Endothelial cell of hepatic sinusoid (primary cell): Measurements from ENCODE around the gene SLC38A3.

Source experiments
- in situ Hi-C: cut with HindIII; loops from 2 replicates; pipeline ENCODE4 v1.10.0; 2017; ENCODE audit warnings: low sequenced_read_pairs

SLC38A3 gene

DNA sequence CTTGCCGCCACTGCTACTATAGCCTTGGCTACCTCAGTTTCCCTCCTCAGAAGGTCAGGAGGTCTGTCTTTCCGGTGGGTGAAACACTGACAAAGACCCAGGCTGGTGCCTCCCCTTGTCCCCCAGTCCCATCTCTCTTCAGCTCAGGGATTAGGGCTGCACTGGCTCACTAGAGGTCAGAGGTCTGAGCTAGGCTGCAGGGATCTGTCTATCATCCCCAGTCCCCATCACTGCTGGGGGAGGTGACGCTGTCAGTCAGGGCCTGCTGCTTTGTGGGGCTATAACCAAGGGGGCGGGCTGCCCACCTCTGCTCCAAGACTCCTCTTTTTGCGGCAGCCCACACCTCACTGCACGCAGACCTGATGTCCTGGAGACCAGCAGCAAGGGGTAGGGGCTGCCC is 36.3 kb upstream of the SLC38A3 start:
- in situ Hi-C loops, result no loop called here

DNA sequence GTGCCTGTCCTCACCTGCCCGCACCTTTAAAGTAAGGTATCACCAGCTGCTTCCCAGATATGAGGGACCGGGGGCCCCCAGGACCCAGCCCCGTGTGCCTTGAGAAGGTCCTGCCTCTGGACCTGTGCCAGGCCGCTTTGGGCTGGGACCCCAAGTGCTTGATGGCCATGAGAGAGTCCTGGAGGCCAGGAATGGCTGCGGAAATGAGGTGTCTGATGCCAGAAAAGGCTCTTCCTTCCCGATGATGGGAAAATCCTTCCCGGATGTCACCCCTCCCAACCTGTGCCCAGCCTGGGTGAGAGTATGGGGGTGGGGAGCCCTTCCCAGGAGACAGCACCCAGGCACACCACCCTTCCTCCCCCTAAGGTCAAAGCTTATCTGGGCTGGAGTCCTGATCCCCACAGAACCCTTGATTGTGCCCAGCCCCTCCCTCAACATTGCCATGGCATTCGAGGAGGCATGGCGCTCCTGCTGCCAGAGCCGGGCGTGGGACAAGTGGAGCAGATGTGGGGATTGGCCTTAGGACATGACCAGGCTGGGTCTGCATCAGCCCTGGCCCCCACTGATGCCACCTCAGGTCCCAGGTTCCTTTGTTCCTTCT is 35.7 kb upstream of the SLC38A3 start:
- in situ Hi-C loops, result no loop called here

DNA sequence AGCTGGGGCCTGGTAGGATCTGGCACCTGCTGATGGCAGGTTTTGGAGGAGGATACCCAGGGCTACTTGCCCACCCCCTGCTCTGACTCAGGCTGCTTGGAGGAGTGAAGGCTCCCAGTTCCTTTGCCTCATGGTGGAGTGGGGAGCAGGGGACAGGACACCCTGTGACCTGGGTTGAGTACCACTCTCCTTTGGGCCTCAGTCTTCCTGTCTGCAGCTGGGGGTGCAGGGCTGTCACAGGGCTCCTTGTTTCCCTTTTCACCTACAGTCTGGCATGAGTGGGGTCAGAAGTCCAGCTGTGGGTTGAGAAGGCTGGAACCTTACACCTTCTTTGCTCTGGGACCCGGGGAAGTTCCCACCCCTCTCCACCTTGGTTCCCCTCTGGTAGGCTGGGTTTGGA is 35.2 kb upstream of the SLC38A3 start:
- in situ Hi-C loops, result loop anchor here (5.0 kb wide), 1 partner anchor 73 kb away; no protein-coding TSS in a partner anchor

DNA sequence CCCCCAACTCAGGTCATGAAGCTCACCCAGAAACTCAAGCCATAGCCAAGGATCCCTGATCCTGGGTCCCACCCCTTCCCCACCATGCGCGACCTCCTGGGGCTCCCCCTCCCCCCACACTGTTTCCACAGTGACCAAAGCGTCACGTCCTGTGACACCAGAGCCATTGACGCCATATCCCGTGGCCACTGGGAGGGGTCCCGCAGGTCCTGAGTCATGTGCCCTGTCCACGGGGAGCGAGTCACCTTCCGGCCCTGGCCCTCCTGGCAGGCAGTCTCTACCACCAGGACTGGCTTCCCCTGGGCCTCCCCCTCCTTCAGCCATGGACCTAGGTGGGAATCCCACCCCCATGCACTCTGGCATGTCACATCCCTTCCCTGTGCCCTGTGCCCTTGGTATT is 34.4 kb upstream of the SLC38A3 start:
- in situ Hi-C loops, result loop anchor here (5.0 kb wide), 1 partner anchor 73 kb away; no protein-coding TSS in a partner anchor

DNA sequence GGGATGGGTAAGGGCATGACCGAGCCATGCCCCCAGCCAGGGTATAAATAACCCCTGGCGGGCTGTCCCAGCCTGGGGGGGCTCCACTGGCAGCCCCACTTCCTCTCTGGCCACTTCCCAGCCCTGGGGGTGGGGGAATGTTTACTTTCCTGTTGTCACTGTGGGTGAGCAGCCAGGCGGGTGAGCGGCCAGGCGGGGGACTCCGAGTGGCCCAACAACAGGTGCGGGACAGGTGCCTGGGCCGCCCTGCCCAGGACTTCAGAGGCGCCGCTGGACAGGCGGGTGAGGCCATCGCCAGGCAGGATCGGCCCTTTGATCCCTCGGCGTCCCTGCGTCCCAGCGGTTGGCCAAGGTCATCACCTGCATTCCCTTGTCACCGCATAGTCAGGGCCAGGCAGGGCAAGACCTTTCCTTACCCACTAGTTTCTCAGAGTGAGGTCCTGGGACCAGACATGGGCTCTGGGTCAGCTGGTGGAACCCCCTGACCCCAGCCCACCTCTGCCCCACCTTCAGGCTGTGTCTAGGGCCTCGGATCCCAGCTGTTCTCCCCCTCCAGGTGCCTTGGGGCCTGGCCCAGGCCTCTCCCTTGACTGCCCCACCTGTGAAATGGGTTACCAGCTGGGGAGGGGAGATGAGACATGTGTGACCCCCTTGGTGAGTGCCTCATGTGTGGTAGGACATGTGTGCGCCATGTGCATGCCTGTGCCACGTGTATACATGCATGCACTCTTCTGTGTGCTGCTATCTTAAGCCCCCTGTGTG is 33.4 kb upstream of the SLC38A3 start:
- in situ Hi-C loops, result loop anchor here (5.0 kb wide), 1 partner anchor 74 kb away; no protein-coding TSS in a partner anchor

DNA sequence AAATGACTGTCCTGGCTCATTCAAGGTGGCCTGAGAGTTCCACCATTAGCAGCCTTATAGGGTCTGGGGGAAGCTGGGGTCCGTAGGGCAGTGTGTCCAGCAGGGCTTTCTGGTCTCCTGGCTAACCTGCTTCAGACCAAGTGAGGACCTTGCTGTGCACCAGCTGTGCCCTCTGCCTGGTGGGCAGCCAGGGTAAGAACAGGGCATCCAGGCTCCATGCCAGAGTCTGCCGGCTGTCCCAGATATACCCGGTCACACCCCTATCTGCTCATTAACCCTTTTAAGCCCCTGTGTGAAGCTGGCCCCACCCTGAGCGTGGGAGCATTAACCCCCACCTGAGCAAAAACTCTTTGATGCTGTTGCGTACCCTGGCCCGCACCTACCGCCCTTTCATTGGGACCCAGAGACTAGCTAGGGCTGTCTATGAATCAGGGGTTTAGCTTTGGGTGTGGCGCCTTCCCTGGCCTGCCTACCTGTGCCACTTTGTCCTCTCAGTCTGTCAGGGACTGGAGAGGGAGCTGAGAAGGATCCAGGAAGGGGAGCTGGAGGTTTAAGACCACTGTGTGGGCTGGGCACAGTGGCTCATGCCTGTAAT is 32.3 kb upstream of the SLC38A3 start:
- in situ Hi-C loops, result loop anchor here (5.0 kb wide), 1 partner anchor 75 kb away; no protein-coding TSS in a partner anchor

DNA sequence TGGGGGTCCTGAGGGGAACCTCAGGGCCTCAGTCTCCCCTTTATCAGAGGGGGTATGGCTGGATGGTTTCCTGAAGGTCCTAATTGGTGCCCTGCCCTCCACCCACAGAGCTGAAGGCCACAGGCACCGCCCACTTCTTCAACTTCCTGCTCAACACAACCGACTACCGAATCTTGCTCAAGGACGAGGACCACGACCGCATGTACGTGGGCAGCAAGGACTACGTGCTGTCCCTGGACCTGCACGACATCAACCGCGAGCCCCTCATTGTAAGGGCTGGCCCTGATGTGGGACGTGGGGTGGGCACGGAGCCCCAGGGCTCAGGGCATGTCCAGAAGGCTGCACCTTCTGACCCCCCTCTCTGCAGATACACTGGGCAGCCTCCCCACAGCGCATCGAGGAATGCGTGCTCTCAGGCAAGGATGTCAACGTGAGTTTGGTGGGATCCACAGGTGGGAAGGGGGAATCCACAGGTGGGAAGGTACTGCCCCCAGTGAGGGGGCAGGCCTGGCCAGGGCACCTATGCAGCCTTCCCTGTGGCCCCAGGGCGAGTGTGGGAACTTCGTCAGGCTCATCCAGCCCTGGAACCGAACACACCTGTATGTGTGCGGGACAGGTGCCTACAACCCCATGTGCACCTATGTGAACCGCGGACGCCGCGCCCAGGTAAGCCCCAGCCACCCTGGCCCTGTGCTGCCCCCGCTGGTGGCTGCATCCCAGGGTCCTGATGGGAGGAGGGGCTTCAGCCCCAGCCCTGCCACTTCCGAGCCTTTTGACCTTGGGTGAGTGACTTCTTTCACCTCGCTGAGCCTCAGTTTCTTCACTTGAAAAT is 31.2 kb upstream of the SLC38A3 start:
- in situ Hi-C loops, result loop anchor here (5.0 kb wide), 1 partner anchor 77 kb away; no protein-coding TSS in a partner anchor

DNA sequence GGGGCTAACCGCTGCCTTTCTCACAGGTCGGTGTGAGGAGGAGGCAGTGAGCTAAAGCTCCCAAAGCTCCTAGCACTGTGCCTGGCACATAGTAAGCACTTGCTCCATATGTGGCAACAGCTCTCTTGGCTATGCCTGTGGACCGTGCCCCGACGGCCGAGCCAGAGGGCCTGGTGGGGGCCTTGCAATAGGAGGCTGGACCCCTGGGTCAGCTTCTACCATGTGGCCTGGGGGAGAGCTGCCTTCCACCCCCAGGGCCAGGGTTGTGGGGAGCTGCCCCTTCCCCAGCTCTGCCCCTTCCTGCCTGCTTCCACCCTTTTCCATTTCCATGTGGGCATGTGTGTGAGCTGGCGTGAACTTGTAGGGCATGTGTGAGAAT is 30.6 kb upstream of the SLC38A3 start:
- in situ Hi-C loops, result loop anchor here (5.0 kb wide), 1 partner anchor 77 kb away; no protein-coding TSS in a partner anchor

DNA sequence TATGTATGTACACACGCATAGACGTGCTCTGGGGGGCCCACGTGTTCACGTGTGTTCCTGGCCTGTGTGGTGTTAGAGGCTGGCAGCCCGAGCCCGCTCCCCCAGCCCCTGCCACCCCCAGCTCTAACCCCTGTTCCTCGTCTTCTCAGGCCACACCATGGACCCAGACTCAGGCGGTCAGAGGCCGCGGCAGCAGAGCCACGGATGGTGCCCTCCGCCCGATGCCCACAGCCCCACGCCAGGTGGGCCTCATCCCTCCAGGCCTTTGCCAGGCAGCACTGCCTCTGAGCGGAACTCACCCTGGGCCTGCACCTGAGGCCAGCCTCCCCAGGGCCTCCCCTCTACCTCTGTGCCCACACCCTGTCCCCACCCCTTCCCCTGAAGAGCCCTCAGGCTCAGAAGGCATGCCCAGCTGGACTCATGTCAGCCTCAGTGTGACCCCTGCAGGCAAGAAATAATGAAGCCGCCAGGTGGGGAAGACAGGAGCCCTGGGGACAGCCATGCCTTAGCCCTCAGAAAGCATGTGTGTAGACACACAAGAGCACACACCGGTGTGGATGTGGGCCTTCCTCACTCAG is 30.0 kb upstream of the SLC38A3 start:
- in situ Hi-C loops, result loop anchor here (5.0 kb wide), 1 partner anchor 78 kb away; no protein-coding TSS in a partner anchor

DNA sequence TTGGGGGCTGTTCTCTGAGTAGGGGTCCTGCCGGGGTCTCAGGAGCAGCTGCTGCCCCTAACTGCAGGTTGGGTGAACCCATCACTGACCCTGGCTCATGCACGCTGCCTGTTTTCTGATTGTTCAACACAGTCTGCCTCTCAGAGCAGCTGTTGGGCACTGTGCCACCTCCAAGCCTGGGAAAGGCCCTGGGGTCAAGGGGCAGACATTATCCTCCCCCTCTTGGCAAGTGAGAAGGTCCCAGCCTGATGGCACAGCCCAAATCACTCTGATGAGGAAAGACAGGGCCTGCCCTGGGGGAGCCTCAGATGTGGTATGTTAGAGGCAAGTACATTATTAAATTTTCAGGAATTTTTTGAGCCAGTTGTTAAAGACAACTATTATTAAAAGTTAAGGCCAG is 27.7 kb upstream of the SLC38A3 start:
- in situ Hi-C loops, result no loop called here

DNA sequence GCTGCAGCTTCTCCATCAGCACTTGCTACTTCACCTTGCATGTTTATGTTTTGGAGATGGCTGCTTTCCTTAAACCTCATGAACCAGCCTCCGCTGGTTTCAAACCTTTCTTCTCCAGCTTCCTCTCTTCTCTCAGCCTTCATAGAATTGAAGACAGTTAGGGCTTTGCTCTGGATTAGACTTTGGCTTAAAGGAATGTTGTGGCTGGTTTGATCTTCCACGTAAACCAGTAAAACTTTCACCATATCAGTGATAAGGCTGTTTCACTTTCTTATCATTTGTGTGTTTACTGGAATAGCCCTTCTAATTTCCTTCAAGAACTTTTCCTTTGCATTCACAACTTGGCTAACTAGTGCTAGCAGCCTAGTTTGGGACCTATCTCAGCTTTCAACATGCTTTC is 25.4 kb upstream of the SLC38A3 start:
- in situ Hi-C loops, result loop anchor here (5.0 to 10.0 kb wide), 4 partner anchors 47 to 315 kb away; partner anchors contain the start of genes CAMKV and LSMEM2

DNA sequence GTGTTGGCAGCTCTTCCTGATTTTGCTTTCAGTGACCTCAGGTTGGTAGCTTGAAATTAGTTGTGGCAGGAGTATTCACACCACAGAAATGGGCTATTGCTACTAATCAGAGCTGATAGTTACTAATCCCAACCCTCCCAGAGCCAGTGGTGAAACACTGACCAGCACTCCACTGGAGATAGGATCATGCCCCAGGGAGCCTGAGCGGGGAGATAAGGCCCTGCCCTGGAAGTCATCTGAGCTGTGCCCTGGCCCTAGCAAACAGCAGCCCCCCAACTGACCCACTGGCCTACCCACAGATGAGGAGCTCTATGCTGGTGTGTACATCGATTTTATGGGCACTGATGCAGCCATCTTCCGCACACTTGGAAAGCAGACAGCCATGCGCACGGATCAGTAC is 23.1 kb upstream of the SLC38A3 start:
- in situ Hi-C loops, result loop anchor here (5.0 to 10.0 kb wide), 4 partner anchors 50 to 317 kb away; partner anchors contain the start of genes CAMKV and LSMEM2

DNA sequence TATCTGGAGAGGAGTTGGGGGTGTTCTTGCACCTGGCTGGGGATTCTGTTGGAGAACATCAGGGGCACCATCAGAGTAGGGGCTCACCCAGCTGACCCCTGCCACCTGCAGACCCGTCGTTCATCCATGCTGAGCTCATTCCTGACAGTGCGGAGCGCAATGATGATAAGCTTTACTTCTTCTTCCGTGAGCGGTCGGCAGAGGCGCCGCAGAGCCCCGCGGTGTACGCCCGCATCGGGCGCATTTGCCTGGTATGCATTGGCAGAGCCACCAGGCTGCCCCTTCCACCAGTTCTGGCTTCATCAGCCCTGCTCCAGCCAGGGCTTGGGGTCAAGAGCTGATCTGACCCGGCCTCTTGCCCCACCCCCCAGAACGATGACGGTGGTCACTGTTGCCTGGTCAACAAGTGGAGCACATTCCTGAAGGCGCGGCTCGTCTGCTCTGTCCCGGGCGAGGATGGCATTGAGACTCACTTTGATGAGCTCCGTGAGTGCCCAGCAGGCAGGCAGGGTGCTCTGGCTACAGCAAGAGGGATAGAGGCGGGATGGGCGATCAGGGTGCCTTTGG is 22.5 kb upstream of the SLC38A3 start:
- in situ Hi-C loops, result loop anchor here (5.0 to 10.0 kb wide), 4 partner anchors 50 to 318 kb away; partner anchors contain the start of genes CAMKV and LSMEM2

DNA sequence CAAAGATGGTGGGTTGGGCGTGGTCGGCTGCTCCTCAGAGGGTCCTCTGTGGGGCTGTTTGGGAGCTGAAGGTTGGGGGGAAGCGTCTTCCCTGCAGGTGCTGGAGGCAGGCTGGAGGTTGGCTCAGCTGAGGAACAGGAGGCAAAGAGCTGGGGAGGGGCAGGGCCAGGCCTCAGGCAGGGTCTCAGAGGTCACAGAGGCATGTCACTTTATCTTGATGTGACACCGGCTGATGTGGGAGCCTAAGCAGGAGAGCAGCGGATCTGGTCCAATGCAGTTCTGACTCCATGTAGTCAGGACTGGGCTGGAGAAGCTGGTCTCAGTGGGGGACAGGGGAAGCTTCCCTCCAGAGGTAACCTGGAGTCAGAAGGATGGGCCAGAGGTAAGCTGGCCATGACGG is 21.3 kb upstream of the SLC38A3 start:
- in situ Hi-C loops, result loop anchor here (5.0 to 10.0 kb wide), 4 partner anchors 51 to 319 kb away; partner anchors contain the start of genes CAMKV and LSMEM2

DNA sequence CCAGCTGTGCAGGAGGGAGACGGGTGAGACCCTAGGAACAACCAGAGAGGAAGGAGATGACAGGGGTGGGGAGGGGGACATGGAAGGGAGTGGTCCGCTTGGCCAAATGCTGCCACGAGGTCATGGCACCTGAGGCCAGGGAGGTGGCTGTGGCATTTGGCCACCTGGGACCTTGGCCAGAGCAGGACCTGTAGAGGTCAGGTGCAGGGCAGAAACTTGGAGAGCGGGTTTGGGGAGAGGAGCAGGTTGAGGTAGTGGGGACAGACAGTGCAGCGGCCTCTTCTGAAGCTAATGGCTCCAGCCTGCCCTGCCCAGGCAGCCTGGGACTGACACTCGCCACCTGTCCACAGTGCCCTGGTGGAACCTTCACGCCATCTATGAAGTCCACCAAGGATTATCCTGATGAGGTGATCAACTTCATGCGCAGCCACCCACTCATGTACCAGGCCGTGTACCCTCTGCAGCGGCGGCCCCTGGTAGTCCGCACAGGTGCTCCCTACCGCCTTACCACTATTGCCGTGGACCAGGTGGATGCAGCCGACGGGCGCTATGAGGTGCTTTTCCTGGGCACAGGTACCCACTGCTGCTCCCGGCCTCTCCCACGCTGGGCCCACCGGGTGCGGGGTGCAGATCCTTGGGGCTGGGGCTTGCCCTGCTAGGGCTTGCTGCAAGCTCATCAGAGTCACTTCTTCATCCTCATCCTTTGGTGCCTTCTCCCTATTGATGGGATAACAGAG is 20.7 kb upstream of the SLC38A3 start:
- in situ Hi-C loops, result loop anchor here (5.0 to 10.0 kb wide), 4 partner anchors 52 to 320 kb away; partner anchors contain the start of genes CAMKV and LSMEM2

DNA sequence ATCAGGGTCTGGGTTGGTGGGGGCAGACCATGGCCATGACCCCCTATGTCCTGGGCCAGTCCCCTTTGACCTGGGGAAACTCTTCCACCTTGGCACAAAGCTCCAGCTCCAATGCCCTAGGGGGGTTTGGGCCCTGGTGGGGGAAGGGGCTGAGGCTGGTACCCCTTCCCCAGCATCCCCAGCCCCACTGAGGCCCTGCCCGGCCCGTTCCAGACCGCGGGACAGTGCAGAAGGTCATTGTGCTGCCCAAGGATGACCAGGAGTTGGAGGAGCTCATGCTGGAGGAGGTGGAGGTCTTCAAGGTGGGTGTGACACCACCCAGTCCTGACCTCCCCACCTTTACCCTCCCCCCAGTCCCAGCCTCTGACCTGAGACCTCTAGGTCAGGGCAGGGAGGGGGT is 19.8 kb upstream of the SLC38A3 start:
- in situ Hi-C loops, result loop anchor here (10.0 kb wide), 1 partner anchor 320 kb away; the partner anchor contains the start of gene CAMKV

DNA sequence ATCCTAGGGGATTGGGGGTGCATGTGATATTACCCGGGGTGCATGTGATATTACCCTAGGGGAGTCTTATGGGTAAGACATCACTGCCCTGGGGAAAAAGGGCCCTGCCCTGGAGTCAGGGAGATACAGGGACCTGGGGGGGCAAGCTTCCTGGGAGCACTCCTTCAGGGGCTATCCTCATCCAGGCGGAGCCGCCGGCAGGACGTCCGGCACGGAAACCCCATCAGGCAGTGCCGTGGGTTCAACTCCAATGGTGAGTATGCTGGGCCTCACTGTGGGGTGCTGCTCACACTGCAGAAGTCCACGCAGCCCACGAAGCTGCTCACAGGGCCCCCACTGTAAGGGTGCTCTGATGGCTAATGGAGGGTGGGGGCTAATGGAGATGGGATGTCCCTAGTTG is 19.0 kb upstream of the SLC38A3 start:
- in situ Hi-C loops, result loop anchor here (10.0 kb wide), 1 partner anchor 321 kb away; the partner anchor contains the start of gene CAMKV

DNA sequence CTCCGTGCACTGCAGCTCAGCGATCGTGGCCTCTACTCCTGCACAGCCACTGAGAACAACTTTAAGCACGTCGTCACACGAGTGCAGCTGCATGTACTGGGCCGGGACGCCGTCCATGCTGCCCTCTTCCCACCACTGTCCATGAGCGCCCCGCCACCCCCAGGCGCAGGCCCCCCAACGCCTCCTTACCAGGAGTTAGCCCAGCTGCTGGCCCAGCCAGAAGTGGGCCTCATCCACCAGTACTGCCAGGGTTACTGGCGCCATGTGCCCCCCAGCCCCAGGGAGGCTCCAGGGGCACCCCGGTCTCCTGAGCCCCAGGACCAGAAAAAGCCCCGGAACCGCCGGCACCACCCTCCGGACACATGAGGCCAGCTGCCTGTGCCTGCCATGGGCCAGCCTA is 17.3 kb upstream of the SLC38A3 start:
- in situ Hi-C loops, result loop anchor here (10.0 kb wide), 1 partner anchor 323 kb away; the partner anchor contains the start of gene CAMKV

DNA sequence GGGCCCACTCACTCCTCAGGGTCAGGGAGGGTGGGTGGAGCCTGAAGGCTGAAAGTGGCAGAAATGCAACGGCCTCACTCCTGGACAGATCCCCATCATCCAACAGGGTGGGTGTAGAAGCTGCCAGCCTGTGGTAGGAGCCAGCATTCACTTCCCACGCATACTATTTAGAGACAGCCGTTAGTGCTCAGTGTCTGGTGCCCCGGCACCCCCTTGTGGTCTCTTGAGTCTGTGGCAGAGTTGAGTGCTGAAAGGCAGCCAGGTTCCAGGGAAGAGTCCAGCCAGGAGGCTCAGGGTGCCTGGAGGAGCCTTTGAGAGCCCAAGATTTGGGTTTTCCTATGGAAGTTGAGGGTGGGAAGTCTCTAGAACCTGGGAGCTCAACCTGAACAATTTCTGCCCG is 15.8 kb upstream of the SLC38A3 start:
- in situ Hi-C loops, result loop anchor here (10.0 kb wide), 1 partner anchor 324 kb away; the partner anchor contains the start of gene CAMKV
